K562 (cell line): Measurements from ENCODE around the gene UFSP1. TPM values are rescaled to one million over a fixed set of nuclear protein-coding genes. Genes with fewer than 3 reads are reported as not detected.

Experiments used
- CBX1 ChIP-seq: sonication (generic); IDR thresholded peaks from 2 replicates; pipeline ENCODE4 v1.6.1; 2016; ENCODE audit warnings: antibody characterized with exemption, low read depth, mild to moderate bottlenecking
- KDM1A ChIP-seq, 2 experiments: fragments of 450-650 bp; IDR thresholded peaks; 2 replicates each; pipeline ENCODE4 v1.6.1; 2016; ENCODE audit warnings: mild to moderate bottlenecking in 2 of 2
- KLF16 ChIP-seq: IDR thresholded peaks from 2 replicates; pipeline ENCODE4 v1.6.1; 2016; ENCODE audit warnings: antibody characterized with exemption
- NCOA4 ChIP-seq: fragments of 450-650 bp; IDR thresholded peaks from 2 replicates; pipeline ENCODE4 v1.6.1; 2018; ENCODE audit warnings: mild to moderate bottlenecking; ENCODE audit not compliant: partially characterized antibody
- PHF20 ChIP-seq: fragments of 450-650 bp; IDR thresholded peaks from 2 replicates; pipeline ENCODE4 v1.6.1; 2018; ENCODE audit not compliant: partially characterized antibody
- RBFOX2 ChIP-seq: fragments of 200-400 bp; formaldehyde crosslinking; IDR thresholded peaks from 2 replicates; pipeline ENCODE4 v1.6.1; 2017; ENCODE audit warnings: low read depth, mild to moderate bottlenecking, low read length, moderate library complexity
- SUPT5H ChIP-seq: fragments of 450-650 bp; IDR thresholded peaks from 2 replicates; pipeline ENCODE4 v1.6.1; 2016
- ZBED1 ChIP-seq: IDR thresholded peaks from 2 replicates; pipeline ENCODE4 v1.6.1; 2014
- ZBTB1 ChIP-seq: sonication (generic); formaldehyde crosslinking; IDR thresholded peaks from 2 replicates; pipeline ENCODE4 v1.8.1; 2023; ENCODE audit warnings: missing genetic modification reagents, low read depth, mild to moderate bottlenecking, borderline replicate concordance
- ZBTB7A ChIP-seq: IDR thresholded peaks from 2 replicates; pipeline ENCODE4 v1.6.1; 2011; ENCODE audit warnings: low read depth, mild to moderate bottlenecking, low read length, moderate library complexity, borderline replicate concordance; ENCODE audit not compliant: control insufficient read depth
- ZFX ChIP-seq: sonication (generic); formaldehyde crosslinking; IDR thresholded peaks from 2 replicates; pipeline ENCODE4 v1.8.0; 2022; ENCODE audit warnings: mild to moderate bottlenecking, missing genetic modification reagents, moderate library complexity
- ZNF41 ChIP-seq: fragments of 250-450 bp; sonication (Bioruptor Pico); conservative IDR thresholded peaks from 2 replicates; pipeline ENCODE4 v1.4.0; 2020; ENCODE audit warnings: mild to moderate bottlenecking
- polyA plus RNA-seq, 8 experiments: library from polyadenylated mRNA; depleted of rRNA in 4 of 8; stranded (reverse) in 5 of 8; unstranded in 3 of 8; fragments of >200 nt; fragmentation: Nextera tagmentation in 2 of 8; fragmentation: Illumina TruSeq in 1 of 8; extraction: Ambion mirVana in 2 of 8; extraction: Trizol in 1 of 8; gene quantifications; 2 replicates each; pipeline versions ENCODE4 v1.2.1 to v1.2.3, GENCODE V29; 2011 to 2014; ENCODE audit warnings: inconsistent platforms in 1 of 8, missing spikeins in 1 of 8
- total RNA-seq, 7 experiments: library from RNA; depleted of rRNA in 6 of 7; stranded (reverse); fragments of >200 nt in 6 of 7; fragmentation: Illumina TruSeq in 2 of 7; extraction: Trizol in 2 of 7; gene quantifications; 2 replicates each; pipeline versions ENCODE4 v1.2.1 to v1.2.3, GENCODE V29; 2011 to 2021; ENCODE audit warnings: low replicate concordance in 1 of 7
- TF ChIP-seq, protein P1 (sequence below): sonication (generic); formaldehyde crosslinking; IDR thresholded peaks from 2 replicates; pipeline ENCODE4 v1.8.1; 2023; ENCODE audit warnings: mild to moderate bottlenecking, missing genetic modification reagents, moderate library complexity
- TF ChIP-seq, protein P2 (sequence below): fragments of 250-450 bp; sonication (Bioruptor Pico); IDR thresholded peaks from 2 replicates; pipeline ENCODE4 v1.4.0; 2020; ENCODE audit warnings: mild to moderate bottlenecking, moderate library complexity
- TF ChIP-seq, protein P3 (sequence below): fragments of 250-450 bp; sonication (Bioruptor Pico); IDR thresholded peaks from 2 replicates; pipeline ENCODE4 v1.4.0; 2020; ENCODE audit warnings: mild to moderate bottlenecking, moderate library complexity, borderline replicate concordance
- TF ChIP-seq, protein P4 (sequence below), 2 experiments: fragments of 450-650 bp in 1 of 2; sonication (generic) in 1 of 2; formaldehyde crosslinking in 1 of 2; IDR thresholded peaks in 1 of 2; conservative IDR thresholded peaks in 1 of 2; 2 replicates each; pipeline versions ENCODE4 v1.6.1 to v1.8.1; 2016 to 2023; ENCODE audit warnings: mild to moderate bottlenecking in 2 of 2, moderate library complexity in 2 of 2, inconsistent platforms in 1 of 2, missing genetic modification reagents in 1 of 2
- TF ChIP-seq, protein P5 (sequence below), 2 experiments: fragments of 450-650 bp; IDR thresholded peaks; 2 replicates each; pipeline ENCODE4 v1.6.1; 2016

Gene UFSP1
- total and polyA plus RNA-seq, 9 of the 15 experiments (the other 6 are each of a cell fraction or from before 2014, with no cell fraction given), result 0.50 to 18.8 (median 2.1) TPM

DNA sequence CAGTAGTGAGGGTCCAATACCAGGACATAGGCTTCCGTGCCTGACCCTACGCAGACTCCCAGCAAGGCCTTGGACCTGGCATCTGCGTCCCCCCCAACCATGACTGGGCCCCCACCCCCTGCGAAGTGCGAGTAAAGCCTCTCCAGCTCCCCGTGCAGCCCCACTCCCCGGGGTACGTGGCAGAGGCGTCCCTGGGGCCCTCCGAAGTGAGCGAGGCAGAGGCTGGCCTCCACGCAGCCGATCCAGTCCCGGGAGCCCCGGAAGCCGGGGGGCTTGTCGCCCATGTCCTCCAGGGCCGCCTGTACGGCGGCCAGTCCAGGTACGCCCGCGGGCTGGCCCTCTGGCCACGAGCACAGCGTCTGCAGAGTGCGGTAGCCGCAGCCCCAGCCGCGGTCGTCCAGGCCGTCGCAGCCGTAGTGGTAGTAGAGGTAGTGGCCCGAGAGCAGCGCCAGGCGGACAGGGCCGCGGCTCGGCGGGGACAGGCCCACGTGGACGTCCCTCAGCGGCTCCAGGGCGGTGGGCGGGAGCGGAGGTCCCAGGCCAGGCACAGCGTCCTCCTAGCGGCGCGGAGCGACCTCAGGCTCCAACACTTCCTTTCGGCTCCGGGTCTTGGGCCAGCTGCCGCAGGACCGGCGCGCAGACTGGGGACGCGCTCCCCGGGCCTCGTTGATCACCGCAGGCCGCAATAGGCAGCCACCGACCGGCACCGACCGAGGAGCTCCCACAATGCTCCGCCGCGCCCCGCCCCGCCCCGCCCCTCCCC, at the start of gene UFSP1 (continued):
- TF ChIP-seq, protein P1, sequence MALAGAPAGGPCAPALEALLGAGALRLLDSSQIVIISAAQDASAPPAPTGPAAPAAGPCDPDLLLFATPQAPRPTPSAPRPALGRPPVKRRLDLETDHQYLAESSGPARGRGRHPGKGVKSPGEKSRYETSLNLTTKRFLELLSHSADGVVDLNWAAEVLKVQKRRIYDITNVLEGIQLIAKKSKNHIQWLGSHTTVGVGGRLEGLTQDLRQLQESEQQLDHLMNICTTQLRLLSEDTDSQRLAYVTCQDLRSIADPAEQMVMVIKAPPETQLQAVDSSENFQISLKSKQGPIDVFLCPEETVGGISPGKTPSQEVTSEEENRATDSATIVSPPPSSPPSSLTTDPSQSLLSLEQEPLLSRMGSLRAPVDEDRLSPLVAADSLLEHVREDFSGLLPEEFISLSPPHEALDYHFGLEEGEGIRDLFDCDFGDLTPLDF, result peak; percentile 95
- TF ChIP-seq ZFX (CRISPR knock-in tag) (peak; percentile 100), ZBTB1 (CRISPR knock-in tag) (peak; percentile 96), ZNF41 (0 out of 2 replicates have a peak, but pooled peaks have one; percentile 15), SUPT5H (peak; percentile 79), KLF16 (no peak), KDM1A (IDR thresholded peaks at IDR 0.05) (no peak), ZBED1 (peak; percentile 15; the same call in 1 of the 2 replicates), NCOA4 (no peak), CBX1 (peak; percentile 34), ZBTB7A (peak; percentile 56), PHF20 (peak; percentile 66), RBFOX2 (peak; percentile 84)
- TF ChIP-seq, protein P2, sequence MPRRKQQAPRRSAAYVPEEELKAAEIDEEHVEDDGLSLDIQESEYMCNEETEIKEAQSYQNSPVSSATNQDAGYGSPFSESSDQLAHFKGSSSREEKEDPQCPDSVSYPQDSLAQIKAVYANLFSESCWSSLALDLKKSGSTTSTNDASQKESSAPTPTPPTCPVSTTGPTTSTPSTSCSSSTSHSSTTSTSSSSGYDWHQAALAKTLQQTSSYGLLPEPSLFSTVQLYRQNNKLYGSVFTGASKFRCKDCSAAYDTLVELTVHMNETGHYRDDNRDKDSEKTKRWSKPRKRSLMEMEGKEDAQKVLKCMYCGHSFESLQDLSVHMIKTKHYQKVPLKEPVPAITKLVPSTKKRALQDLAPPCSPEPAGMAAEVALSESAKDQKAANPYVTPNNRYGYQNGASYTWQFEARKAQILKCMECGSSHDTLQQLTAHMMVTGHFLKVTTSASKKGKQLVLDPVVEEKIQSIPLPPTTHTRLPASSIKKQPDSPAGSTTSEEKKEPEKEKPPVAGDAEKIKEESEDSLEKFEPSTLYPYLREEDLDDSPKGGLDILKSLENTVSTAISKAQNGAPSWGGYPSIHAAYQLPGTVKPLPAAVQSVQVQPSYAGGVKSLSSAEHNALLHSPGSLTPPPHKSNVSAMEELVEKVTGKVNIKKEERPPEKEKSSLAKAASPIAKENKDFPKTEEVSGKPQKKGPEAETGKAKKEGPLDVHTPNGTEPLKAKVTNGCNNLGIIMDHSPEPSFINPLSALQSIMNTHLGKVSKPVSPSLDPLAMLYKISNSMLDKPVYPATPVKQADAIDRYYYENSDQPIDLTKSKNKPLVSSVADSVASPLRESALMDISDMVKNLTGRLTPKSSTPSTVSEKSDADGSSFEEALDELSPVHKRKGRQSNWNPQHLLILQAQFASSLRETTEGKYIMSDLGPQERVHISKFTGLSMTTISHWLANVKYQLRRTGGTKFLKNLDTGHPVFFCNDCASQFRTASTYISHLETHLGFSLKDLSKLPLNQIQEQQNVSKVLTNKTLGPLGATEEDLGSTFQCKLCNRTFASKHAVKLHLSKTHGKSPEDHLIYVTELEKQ, result no peak
- TF ChIP-seq, protein P3, sequence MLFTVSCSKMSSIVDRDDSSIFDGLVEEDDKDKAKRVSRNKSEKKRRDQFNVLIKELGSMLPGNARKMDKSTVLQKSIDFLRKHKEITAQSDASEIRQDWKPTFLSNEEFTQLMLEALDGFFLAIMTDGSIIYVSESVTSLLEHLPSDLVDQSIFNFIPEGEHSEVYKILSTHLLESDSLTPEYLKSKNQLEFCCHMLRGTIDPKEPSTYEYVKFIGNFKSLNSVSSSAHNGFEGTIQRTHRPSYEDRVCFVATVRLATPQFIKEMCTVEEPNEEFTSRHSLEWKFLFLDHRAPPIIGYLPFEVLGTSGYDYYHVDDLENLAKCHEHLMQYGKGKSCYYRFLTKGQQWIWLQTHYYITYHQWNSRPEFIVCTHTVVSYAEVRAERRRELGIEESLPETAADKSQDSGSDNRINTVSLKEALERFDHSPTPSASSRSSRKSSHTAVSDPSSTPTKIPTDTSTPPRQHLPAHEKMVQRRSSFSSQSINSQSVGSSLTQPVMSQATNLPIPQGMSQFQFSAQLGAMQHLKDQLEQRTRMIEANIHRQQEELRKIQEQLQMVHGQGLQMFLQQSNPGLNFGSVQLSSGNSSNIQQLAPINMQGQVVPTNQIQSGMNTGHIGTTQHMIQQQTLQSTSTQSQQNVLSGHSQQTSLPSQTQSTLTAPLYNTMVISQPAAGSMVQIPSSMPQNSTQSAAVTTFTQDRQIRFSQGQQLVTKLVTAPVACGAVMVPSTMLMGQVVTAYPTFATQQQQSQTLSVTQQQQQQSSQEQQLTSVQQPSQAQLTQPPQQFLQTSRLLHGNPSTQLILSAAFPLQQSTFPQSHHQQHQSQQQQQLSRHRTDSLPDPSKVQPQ (CRISPR knock-in tag), result no peak
- TF ChIP-seq, protein P4, sequence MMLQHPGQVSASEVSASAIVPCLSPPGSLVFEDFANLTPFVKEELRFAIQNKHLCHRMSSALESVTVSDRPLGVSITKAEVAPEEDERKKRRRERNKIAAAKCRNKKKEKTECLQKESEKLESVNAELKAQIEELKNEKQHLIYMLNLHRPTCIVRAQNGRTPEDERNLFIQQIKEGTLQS (IDR thresholded peaks at IDR 0.05), result no peak
- TF ChIP-seq, protein P4 (CRISPR knock-in tag; conservative IDR thresholded peaks at IDR 0.05), result peak; percentile 21; the same call in 1 of the 2 replicates
- TF ChIP-seq, protein P5, sequence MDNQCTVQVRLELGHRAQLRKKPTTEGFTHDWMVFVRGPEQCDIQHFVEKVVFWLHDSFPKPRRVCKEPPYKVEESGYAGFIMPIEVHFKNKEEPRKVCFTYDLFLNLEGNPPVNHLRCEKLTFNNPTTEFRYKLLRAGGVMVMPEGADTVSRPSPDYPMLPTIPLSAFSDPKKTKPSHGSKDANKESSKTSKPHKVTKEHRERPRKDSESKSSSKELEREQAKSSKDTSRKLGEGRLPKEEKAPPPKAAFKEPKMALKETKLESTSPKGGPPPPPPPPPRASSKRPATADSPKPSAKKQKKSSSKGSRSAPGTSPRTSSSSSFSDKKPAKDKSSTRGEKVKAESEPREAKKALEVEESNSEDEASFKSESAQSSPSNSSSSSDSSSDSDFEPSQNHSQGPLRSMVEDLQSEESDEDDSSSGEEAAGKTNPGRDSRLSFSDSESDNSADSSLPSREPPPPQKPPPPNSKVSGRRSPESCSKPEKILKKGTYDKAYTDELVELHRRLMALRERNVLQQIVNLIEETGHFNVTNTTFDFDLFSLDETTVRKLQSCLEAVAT (IDR thresholded peaks at IDR 0.05), result no peak
